ENCODE measurements around the gene DDX39A.

Gene DDX39A

GRCh38 chr19:14441041-14441938, 22.1 kb upstream of the DDX39A start:
- TF ChIP-seq CTCF (IDR thresholded peaks at IDR 0.05; ENCODE audit: control insufficient read depth, extremely low read depth, insufficient read depth) = no peak
- no peak for DNase-seq (ENCODE audit: low read depth)
- H3K4me3 ChIP-seq (ENCODE audit: low read depth, low read length) = no peak overlapping the region

GRCh38 chr19:14440049-14440448, 20.9 kb upstream of the DDX39A start:
- TF ChIP-seq CTCF (IDR thresholded peaks at IDR 0.05; ENCODE audit: control insufficient read depth, extremely low read depth, insufficient read depth) = no peak
- H3K4me3 ChIP-seq (ENCODE audit: low read depth, low read length) = no peak overlapping the region
- no peak for DNase-seq (ENCODE audit: low read depth)

GRCh38 chr19:14439014-14439413, 19.9 kb upstream of the DDX39A start:
- H3K4me3 ChIP-seq (ENCODE audit: low read depth, low read length) = no peak overlapping the region
- TF ChIP-seq CTCF (IDR thresholded peaks at IDR 0.05; ENCODE audit: control insufficient read depth, extremely low read depth, insufficient read depth) = no peak
- no peak for DNase-seq (ENCODE audit: low read depth)

GRCh38 chr19:14437578-14438140, 18.5 kb upstream of the DDX39A start:
- no peak overlapping the region for H3K4me3 ChIP-seq (ENCODE audit: low read depth, low read length)
- DNase-seq (ENCODE audit: low read depth) = no peak
- TF ChIP-seq CTCF (IDR thresholded peaks at IDR 0.05; ENCODE audit: control insufficient read depth, extremely low read depth, insufficient read depth) = no peak

GRCh38 chr19:14435320-14436050, 16.3 kb upstream of the DDX39A start:
- no peak overlapping the region for H3K4me3 ChIP-seq (ENCODE audit: low read depth, low read length)
- no peak for TF ChIP-seq CTCF (IDR thresholded peaks at IDR 0.05; ENCODE audit: control insufficient read depth, extremely low read depth, insufficient read depth)
- DNase-seq (ENCODE audit: low read depth) = no peak

- peak overlapping the region; percentile 57 for H3K4me3 ChIP-seq (ENCODE audit: low read depth, low read length)
- no peak for TF ChIP-seq CTCF (IDR thresholded peaks at IDR 0.05; ENCODE audit: control insufficient read depth, extremely low read depth, insufficient read depth)
- DNase-seq (ENCODE audit: low read depth) = no peak
Observed at GRCh38 chr19:14434543-14435319, 15.6 kb upstream of the DDX39A start.

Measured in LNCaP clone FGC (cell line).